Iris pigment epithelial cell (primary cell): ENCODE results near the gene KRT6B.

Experiments used
- DNase-seq: peaks from one replicate; pipeline ENCODE4 v3.0.0-alpha.2; 2011; ENCODE audit warnings: low read depth

Gene KRT6B

DNA sequence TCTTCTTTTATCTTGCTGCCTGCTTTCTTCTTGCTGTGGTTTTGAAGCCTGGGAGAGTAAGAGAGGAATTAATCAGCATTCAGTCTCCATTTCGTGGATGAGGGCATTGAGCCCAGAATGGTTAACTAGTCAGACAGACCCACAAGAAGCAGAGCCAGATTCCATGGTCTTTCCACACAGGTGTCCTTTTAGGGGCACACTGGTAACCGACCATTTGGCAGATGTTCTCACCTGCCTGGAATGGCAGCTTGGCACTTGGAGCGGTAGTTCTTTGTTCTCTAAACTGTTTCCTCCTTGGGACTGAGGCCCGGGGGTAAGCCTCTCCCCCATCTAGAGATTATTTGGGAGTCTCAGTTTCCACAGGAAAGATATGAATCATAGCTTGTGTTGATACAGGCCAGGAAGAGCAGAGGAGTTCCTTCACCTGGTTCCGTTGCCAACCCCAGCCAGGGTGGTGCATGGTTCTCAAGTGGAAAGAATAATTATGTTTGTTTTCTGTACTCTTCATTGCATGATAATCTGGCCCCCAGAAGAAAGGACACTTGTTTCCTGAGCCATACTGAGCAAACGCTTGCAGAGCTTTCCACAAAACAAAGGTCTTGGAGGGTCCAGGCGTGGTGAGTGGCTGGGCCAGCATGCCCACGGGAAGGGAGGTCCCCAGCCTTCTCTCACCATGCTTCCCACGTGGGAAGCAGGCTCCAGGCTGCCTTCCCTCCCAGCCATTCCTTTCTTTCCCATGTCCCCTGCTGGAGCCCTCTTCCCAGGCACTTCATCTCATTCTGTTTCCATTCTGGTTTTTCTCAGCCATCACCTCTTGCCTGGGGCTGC, 15.7 kb downstream of the KRT6B start:
- DNase-seq: no peak

DNA sequence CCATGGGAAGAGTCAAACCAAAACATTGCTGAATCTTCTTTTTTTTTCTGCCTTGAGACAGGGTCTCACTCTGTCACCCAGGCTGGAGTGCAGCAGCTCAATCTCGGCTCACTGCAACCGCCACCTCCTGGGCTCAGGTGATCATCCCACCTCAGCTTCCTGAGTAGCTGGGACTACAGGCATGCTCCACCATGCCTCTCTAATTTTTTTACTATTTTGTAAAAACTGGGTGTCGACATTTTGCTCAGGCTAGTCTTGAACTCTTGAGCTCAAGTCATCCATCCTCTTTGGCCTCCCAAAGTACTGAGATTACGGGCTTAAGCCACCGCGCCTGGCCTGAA, 16.3 kb downstream of the KRT6B start:
- no peak for DNase-seq

DNA sequence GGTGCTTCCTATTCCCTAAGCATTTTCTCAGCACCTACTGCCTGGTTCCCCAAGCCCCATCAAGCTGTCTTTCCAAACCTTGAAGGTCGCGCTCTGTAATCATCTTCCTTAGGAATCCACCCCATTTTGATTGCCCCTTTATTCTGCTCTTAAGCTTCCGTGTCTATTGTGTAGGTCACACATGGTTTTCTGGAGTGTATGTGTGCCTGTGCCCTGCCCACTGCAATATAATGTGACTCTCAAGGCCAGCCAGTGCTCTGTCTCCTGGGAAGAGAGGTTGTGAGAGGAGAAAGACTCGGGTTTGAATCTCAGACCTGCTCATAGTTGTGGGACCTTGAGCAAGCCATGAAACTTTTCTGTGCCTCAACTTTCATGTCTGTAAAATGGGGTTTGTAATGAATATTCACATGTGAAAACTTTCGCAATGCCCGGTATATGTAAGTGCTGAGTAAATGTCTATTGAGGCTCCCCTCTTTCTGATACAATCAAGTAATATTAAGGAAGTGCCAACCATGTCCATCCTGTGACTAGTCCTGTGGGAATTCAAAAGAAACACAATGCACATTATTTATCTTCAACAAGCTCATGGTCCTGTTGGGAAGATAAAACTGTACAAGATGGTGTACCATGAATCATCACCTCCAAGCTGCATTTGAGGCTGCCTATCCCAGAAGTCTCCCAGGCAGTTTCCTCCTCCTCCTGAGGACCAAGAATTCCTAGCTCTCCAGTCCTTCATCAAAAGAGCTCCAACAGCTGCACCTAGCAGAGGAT, 17.0 kb downstream of the KRT6B start:
- DNase-seq: no peak

DNA sequence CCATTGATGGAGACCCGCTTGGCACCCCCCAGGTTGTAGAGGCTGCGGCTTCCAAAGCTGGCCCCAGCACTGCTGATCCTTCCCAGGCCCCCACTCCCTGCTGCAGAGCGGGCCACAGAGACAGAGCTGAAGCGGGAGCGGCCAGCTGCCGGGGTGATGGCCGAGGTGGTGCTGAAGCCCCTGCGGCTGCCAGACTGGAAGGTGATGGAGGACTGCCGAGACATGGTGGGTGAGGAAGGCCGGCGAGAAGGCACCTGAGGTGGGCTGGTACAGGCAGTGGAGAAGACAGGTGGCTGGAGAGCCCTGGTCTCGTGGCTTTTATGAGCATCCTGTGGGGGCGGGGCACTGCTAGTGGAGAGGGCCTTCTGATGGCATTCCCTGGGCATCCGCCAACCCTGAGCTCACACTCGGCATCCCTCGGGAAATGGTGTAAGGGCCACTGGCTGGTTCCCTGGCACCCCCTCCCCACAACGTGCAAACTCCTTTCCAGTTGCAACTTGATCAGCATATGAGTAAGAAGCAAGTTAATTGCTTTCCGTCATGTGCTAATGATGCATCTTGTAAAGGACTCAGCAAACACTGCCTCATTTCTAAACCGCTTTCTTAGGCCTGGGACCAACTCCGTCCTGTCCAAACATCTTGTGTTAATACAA, 17.7 kb downstream of the KRT6B start, which contains the start of gene KRT75:
Gene KRT75 (minus strand): TSS at position 291 of the 653 bp plus-strand sequence. CDS start 67 bp downstream, at position 224.
- no peak for DNase-seq

DNA sequence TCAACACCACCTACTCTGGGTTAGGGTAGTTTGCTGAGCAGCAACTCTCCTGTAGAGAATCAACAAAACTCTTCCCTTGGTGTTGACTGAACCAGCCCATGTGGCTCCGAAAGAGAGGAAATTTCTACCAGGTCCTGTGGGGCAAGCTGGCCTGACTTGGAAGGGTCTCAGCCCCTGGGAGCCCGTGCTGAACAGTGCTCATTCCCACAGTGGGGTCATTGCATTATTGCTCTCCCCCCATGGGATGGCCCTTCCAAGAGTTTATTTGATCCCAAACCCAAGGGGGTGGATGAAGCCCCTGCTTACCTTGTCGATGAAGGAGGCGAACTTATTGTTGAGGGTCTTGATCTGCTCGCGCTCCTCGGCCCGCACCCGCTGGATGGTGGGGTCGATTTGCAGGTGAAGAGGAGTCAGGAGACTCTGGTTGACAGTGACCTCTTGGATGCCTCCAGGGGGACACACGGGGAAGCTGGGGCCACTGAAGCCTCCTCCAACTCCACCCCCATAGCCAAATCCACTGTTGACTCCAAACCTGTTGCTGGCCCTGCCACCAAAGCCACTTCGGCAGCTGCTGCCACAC, 18.4 kb downstream of the KRT6B start:
- no peak for DNase-seq

DNA sequence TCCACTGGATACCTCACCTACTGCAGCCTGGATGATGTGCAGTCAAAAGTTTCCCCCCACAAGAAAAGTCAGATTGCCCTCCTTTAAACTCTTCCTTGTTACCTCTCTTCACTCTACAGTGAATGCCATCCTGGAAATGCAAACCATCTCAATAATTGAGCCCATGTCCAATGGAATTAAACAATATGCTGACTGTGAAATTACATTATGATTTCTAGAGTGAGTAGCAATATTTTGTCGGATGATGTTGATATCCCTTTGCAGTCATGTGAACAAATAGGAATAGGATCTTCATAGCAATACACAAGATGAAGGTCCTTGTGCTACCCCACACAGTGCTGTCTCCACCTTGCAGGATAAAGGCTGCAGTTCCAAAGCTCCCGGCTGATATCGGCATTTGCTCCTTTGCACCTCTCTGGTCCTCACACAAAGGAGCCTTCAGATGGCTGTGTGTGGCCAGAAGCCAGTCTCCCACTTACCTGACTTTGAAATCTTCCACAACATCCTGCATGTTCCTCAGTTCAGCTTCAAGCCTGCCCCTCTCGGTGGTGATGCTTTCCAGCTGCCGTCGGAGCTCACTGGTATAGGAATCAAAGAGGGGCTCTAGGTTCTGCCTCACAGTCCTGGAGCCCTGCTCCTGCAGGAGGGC, 19.3 kb downstream of the KRT6B start:
- no peak for DNase-seq

DNA sequence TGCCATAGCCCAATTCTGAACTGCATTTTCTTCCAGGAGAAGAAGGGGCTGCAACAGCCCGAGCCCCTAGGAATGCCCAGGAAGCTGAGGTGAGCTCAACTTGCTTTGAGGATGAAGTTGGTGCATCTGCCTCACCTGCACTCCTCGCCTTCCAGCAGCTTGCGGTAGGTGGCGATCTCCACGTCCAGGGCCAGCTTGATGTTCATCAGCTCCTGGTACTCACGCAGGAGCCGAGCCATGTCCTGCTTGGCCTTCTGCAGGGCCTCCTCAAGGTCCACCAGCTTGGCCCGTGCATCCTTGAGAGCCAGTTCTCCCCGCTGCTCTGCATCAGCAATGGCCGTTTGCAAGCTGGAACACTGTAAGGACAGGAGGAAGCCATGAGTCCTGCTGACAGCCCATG, 23.8 kb downstream of the KRT6B start:
- DNase-seq: no peak

DNA sequence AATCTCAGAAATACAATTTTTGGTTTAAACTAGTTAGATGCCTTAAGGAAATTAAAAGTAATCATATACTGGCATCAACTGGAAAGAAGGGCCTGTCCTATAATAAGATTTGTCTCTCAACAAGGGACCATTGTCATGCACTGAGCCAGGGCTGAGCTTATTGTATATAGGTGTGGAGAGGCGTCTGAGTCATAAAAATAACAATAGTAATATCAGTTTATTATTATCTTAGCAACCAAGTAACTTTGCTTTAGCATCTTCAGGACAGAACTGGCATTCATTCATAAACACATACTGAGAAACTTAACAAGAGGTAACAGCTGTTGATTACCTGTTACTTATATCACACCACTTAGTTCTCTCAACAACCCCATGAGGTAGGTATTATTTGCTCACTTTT, 24.9 kb downstream of the KRT6B start:
- DNase-seq: no peak

DNA sequence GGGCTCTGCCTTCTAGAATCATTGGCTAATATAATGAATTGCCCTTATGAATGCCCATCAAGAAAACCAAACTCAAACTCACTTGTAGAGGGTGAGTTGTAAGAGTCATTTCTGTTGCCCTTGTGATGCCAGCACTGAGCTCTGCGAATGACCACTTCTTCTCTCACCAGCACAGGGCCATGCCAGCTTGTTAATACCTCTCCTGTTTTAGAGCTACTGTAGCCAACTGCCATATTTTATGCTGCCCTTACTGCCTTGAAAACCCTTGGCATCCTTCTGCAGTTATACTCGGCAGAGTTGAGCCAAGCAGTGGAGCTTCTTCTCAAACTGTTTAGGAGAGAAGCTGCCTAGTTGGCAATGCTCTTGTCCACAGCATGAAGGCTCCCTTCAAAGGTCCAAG, 25.9 kb downstream of the KRT6B start:
- DNase-seq: no peak

DNA sequence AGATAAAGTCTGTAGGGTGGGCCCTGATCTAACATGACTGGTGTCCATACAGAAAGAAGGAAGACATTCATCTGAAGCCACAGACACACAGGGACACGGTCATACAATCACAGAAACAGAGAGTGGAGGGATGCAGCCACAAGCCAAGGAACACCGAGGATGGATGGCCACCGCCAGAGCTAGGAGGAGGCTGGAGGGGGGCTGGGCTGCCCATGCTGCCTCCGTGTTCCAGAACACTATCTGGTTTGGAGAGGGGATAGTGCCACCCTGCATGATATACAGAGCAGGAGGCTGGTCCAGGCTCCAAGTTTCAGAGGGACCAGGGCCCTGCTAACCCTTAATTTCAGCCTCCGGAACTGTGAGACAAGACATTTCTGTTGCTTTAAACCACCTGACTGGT, 26.5 kb downstream of the KRT6B start:
- DNase-seq: no peak

DNA sequence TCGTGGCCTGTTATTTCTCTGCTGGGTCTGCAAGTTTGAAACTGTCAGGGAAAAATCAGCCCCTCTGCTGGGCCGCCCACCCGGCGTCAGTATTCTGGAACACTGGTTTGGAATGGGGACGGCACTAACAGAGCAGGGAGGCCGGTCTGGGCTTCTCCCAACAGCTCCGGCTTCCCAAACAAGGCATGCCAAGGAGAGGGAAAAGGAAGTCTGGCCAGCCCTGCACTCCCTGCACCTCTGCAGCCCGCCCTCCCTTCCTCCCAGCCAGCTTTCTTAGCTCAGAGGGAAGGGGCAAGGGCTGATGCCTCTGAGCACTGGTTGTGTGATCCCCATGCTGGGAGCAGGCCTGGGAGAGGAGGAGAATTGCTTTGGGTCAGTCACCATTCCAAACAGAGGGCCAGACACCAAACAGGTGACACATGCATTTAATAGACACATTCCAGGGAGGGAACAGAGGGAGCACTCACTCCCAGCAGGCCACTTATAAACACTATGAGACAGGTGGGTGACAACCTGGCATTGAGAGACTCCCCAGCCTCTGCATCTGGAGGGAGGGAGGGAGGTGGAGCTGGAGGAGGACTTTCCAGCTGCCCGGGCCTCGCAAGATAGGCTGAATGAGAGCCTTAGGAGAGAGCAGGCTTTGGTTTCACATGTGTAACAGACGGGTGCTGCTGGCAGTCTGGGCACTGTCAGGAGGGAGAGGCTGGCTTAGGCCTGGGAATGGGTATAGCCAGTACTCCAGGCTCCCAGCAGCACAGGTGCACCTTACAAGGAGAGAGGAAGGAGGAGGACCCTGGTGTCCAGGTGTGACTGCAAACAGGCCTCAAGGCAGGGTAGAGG, 28.1 kb downstream of the KRT6B start:
- no peak for DNase-seq

DNA sequence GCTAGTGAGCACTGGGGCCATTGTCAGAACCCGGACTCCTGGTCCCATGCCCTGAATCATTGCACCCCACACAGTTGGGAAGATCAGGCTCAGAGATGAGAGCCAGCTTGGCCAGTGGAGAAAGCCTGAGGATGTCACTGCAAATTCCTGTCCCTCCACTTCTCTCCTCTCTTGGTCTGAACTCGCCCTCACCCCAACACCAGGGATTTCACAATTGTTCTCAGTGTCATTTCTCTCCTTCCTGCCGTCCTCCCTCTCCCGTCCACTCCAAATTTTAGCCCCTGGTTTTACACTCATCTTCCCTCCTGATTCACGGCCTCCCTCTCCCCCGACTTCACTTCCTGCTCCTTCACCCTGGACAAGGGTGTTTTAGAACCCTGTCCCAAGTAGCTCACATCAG, 28.9 kb downstream of the KRT6B start:
- no peak for DNase-seq

DNA sequence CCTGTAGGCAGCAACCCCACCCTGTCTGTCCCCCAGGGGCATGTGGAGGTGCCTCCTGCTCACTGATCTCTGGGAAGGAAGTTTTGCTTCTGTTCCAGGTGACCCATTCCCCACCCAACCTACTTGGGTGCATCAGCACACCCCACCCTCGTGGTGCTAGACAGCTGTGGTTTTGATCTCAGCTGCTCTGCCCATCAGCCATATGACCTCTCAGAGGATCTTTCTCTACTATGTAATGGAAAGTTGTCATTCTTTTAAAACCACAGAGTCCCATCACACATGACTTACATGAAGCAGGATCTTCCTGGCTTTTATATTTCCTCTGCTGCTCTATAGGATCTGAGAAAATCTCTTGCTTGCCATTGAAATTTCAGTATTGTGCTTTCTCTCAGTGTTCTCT, 32.3 kb downstream of the KRT6B start:
- peak; percentile 11 for DNase-seq

DNA sequence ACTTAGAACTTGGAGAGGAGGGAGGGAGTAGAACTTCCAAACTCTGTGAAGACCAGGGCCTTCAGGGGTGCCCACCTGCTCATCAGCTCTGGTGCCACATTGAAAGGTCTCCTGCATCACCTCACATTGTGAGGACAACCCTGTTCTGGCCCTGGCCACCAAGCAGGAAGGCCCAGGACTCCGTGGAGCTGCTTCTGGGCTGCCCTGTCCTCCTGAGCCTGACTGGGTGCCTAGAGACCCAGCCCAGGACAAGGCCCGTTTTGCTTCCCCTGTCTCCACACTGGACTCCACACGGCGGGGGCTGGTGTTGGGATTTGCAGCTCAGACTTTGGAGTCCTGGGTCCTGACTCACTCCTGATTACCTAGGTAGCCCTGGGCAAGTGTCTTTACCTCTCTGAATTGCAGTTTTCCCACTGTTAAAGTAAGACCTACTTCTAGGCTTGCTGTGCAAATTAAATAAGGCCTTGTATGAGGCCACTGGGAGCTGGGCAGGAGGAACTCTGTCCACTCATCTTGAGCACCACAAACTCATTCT, 33.3 kb downstream of the KRT6B start:
- no peak for DNase-seq

DNA sequence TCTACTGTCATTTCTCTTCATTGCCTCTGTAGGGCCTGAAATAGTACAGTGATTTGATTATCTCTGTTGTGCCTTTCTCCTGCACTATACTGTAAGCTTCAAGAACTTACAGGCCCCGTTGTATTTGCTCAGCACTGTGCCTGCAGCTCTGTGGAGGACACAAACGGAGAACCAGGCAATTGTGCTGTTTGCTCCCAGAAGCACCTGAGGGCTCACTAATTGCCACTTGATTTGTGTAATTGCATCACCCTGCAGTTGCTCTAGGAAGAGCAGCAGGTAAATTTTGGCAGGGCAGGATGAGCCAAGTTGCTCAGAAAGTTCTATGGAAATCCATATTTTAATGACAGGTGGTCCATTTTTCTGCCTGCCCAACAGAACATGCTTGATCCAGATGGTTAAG, 34.2 kb downstream of the KRT6B start:
- no peak for DNase-seq

DNA sequence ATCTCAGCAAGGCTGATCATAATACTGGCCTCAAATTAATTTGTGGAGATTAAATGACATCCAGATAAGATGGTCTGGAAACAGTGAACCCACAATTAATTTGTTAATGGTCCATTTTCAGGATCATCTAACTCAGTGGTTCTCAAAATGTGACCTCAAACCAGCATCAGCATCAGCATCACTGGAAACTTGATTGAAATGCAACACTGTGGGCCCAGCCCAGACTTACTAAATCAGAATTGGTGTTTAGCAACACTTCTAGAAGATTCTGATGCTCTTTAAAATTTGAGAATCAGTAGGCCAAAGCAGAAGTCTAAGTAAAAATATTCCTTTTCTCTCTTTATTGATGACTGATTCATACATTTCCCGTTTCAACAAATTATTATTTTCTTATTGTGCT, 35.2 kb downstream of the KRT6B start:
- DNase-seq: no peak

DNA sequence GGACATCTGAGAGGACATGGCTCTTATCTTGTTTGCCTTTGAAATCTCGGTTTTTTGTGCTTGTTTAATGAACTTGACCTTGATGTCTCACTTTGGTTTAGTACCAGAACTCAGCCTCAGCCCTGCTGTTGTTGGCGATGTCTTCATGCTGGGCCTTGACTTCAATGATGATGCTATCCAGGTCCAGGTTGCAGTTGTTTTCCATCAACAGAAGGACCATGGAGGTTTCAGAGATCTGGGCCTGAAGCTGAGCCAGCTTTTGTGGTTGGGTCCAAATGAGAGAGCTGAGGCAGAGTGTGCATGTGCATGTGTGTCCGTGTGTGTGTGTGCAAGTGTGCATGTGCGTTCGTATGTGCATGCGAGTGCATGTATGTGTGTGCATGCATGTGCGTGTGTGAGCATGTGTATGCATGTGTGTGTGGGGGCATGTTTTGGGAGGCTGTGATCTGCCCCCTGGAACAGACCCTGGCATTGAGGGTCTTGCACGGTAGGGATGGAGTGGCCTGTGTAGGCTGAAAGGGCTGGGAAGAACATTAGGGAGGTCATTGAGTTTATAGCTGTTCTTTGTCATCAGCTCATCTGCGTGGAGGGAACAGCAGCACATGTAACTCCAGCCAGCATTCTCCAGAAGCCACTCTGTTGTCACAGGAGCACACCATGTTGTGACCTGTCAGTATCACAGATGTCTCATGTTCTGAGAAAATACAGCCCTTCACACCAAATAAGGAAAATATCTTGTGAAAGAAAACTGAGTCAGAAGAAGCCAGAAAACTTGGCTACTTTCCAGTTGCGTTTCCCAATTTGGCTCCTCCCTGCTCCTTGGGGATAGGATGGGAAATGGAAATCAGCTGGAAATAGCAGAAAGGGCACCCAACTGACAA, 35.8 kb downstream of the KRT6B start:
- DNase-seq: peak; percentile 72

DNA sequence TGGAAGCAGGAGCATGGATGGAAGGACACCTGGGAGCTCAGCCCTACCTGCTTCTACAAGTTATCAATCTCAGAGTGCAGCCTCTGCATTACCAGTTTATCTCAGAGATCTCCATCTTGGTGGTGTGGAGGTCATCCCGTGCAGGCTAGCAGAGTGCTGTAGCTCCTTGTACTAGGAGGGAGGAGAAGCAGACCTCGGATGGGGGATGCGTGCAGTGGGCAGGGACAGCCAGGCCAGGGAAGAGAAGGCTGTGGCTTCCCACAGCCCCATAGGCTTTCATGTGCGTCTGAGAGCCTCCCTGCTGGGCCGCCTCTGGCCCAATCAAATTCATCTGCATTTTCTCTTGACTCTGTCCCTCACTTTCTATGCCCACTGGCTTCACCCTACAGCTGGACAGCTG, 37.0 kb downstream of the KRT6B start:
- DNase-seq: no peak

DNA sequence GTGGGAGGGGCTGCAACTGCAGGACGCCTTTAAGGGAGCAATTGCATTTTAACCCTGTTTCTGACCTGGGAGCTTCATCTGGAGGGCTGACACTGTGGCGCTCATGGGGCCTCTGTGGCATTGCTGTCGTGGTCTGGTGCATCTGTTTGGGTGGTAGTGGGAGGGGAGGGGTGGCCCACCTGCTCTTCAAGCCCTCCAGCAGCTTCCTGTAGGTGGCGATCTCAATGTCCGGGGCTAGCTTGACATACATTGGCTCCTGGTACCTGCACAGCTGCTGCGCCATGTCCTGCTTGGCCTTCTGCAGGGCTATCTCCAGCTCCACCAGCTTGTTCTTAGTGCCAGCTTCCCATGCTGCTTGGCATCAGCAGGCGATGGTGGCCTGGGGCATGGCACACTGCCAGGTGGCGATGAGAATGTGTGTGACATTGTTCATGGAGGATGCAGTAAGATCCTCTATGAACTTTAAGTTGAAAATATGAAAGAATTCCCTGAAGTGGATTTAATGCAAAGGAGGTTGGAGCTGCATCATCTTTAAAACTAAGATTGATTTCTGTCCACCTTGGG, 38.1 kb downstream of the KRT6B start:
- DNase-seq: no peak

DNA sequence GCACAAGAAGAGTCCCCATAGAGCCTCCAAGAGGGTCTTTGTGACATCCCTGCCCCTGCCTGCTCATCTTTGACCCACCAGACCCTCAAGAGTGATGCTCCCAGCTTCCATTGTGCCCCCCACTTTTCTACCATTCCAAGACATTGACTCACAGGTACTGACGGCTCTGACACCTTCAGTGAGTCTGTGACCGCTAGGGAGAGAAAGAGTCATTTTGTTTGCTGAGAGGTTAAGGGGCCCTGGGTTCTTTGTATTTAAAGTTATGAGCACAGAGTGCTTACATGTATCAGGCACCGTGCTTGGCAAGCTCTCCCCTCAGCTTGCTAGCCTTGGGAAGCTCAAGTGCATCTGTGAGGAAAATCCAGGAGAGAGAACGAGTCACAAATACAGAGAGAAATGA, 38.7 kb downstream of the KRT6B start:
- no peak for DNase-seq
